ENCODE results near the gene PCYT2.

GRCh38 chr17:81918832-81919545, 7.8 kb upstream of the PCYT2 start:
- TF ChIP-seq CTCF (conservative IDR thresholded peaks at IDR 0.05), result no peak
- no peak for TF ChIP-seq ZFX (IDR thresholded peaks at IDR 0.05)
